Forelimb muscle (tissue), 1 donor: ENCODE data around the gene KCNIP4. TPM values are rescaled to one million over a fixed set of nuclear protein-coding genes. Genes with fewer than 3 reads are reported as not detected.

Experiments used
- DNase-seq: peaks from one replicate; pipeline ENCODE4 v3.0.0-alpha.2; 2013; ENCODE audit warnings: low read depth
- polyA plus RNA-seq: library from polyadenylated mRNA; unstranded; fragments of 120-200 nt; gene quantifications from one replicate; pipeline ENCODE4 v1.2.1, GENCODE V29; 2013; ENCODE audit not compliant: insufficient read length

Gene KCNIP4
- polyA plus RNA-seq, 1 donor: 0.97 TPM

DNA sequence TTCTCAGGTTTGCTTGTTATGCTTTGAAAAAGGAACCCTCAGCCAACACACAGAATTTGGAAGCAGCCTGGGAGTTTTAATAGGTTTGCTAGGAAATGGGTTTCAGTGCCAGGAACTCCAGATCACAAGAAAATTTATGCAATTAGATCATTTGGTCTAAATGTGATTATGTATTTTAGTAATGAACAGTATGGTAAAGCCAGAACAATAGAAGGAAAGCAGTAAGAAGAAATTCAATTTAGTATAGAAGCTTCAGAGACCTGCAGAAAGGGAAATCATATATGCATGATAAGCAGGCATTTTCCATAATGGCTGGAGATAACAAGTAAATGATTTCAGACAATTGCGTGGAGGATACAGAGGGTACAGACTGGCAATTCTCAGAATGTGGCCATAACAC, 184.7 kb downstream of the KCNIP4 start:
- DNase-seq: no peak

- DNase-seq: peak; percentile 1
Observed at GRCh38 chr4:21757248-21757647, 191.3 kb downstream of the KCNIP4 start.

- no peak for DNase-seq
Observed at GRCh38 chr4:21753084-21753760, 195.3 kb downstream of the KCNIP4 start.

DNA sequence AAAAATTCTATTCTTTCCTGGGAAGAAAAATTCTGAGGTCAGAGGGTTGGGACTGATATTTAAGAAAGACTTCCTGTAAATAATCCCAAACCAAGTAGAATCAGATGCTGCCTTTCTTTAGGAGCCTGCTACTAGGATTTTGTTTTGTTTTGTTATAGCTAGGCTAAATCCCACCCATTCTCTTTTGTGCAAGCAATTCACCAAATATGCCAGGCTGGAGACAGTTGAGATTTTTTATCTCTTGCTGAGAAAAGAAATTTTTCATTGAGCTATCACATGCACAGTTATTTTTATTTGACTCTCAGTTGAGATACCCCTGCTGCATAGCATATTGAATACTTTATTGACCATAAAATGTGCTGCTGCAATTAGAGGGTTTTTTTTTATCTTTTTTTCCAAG, 196.0 kb downstream of the KCNIP4 start:
- DNase-seq: no peak

GRCh38 chr4:21749924-21750323, 198.6 kb downstream of the KCNIP4 start:
- DNase-seq: no peak

DNA sequence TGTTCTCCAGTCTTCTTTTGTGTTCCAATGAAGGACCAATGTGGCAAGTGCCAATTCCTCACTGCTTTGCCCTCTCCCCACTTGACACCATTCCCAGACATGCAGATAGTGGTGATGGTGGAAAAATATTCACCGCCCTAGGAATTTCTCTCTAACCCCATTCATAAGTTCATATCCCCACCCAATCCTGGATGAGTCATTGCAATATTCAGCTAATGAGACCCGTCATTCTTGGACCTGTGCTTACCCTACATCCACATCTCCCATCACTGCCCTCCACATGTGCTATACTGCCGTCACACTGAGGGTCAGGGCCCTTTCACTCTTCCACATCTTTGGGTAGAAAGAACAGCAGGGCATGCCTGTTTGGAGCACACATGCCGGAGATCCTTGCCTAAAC, 199.2 kb downstream of the KCNIP4 start:
- no peak for DNase-seq

DNA sequence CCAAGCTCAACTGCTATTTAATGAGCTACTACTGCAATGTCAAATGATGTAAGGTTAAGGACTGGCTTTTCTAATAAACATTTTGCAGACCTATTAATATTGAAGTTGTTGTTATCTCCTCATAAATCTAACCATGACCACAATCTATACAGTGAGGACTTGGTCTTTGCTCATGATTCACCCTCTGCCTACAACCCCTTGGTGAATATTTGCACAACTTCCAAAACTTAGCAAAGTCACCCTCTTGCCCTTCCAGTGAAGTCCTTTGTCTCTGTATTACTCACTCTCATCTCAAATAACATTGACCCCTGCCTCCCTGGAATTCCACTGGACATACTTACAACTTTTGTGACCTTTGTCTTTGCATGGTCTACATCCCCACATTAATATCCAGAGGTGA, 204.5 kb downstream of the KCNIP4 start:
- DNase-seq: no peak

DNA sequence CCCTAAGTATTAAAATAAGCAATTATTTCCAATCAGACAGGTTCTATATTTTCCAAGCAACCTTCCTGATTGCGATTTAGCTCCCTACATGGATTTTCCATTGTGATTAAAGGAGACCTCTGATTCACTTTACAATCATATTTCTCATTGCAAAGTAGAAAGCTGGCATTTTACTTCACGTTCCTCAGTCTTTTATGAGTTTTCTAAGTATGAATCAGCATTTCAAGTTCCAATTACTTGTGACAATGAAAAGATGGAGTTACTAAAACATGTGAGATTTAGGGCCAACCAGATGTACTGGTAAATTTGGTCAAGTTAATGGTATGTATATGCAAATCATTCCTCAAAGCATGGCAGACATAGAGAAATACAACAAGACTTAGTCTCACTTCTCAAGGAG, 206.2 kb downstream of the KCNIP4 start:
- DNase-seq: no peak

- DNase-seq: no peak
Observed at GRCh38 chr4:21738821-21739220, 209.8 kb downstream of the KCNIP4 start.

- DNase-seq: no peak
Observed at GRCh38 chr4:21735866-21736265, 212.7 kb downstream of the KCNIP4 start.

GRCh38 chr4:21733894-21734630, 214.5 kb downstream of the KCNIP4 start:
- no peak for DNase-seq

- no peak for DNase-seq
Observed at GRCh38 chr4:21728304-21728703, 220.3 kb downstream of the KCNIP4 start.

DNA sequence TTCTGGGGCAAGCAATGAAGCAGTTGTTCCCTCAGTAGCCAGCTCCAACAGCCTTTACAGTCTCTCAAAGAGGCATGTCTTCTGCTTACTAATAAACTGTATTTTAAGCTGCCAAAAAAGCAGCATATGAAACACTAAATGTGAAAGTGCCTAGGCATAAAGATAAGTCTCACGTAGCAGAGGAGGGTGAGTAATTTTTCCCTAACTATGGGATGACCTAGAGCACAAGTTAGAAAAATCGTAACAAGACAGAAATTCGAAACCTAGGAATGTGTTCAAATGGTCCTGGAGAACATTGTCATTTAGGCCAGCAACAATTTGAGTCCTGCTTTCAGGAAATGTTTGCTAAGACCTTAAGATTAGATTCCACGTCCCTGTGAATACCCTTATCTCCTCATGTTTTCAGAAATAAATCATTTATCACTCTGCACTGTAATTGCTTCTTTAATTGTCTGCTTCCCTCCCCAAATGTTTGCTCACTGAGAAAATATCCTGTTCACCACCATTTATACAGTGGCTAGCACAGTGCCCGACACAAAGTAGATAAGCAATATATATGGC, 222.2 kb downstream of the KCNIP4 start:
- DNase-seq: no peak

GRCh38 chr4:21722157-21722839, 226.3 kb downstream of the KCNIP4 start:
- DNase-seq: no peak

- DNase-seq: no peak
Observed at GRCh38 chr4:21716531-21716930, 232.0 kb downstream of the KCNIP4 start.

DNA sequence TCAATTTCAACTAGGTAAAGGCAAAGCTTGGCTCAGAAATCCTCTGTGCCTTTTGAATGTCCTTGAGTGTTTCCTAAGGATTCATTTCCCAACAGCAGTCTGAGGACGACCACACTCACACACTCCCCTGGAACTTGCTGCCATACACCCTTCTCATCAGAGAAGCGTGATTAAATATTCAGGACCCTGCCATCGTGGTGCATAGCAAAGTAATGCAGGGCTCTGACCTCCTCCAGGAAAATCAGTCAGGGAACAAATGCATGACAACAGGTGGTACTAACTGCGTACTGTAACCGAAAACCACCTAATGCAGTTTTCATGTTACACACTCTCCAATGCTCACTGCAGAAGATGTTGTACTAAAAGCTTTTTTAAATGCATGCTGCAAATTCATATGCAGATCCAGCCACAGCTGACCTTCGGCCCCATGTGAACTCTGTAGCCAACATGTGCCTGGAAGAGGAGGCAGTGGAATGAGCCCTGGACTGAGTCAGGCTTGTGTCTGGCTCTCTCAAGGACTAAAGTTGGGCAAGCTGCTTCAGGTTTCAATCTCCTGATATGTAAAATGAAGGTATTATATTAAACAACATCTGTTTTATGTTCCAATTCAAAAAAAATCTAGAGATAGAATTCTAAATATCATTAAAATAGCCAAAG, 238.3 kb downstream of the KCNIP4 start:
- DNase-seq: no peak

GRCh38 chr4:21709761-21710160, 238.8 kb downstream of the KCNIP4 start:
- DNase-seq: no peak

DNA sequence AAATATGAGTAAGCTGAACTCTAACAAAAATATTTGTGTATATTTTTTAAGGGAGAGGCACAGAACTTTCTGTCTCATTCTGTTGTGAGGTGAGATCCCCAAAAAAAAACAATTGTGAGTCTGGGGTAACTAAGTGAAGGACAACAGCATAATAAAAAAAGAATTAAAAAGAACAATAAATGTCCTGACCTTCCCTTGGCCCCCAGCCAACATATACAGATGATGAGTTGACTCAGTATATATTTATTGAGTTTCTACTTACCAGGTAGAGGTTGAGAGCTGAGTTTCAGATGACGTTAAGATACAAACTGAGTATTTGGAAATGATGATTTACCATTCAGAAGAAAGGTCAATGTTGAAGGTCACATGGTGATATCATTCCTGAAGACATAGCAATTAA, 239.5 kb downstream of the KCNIP4 start:
- DNase-seq: no peak

DNA sequence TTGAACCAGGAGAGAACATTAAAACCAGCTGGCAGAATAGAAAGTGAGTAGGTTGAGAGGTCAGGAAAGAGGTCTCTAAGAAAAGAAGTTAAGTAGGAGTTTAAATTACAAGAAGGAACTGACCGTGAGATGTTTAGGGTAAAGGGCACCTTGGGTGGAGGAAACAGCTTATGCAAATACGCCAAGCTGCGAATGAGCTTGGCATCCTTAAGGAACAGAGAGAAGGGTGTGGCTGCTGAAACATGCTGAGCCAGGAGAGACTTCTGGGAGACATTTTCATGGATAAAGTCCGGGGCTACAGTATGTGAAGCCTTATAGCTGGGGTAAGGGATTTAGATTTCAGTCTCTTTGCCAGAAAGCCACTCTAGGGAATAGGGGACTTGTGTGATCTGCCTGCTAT, 249.1 kb downstream of the KCNIP4 start:
- DNase-seq: no peak

- DNase-seq: no peak
Observed at GRCh38 chr4:21697583-21697982, 251.0 kb downstream of the KCNIP4 start.

GRCh38 chr4:21695141-21695540, 253.4 kb downstream of the KCNIP4 start:
- no peak for DNase-seq

DNA sequence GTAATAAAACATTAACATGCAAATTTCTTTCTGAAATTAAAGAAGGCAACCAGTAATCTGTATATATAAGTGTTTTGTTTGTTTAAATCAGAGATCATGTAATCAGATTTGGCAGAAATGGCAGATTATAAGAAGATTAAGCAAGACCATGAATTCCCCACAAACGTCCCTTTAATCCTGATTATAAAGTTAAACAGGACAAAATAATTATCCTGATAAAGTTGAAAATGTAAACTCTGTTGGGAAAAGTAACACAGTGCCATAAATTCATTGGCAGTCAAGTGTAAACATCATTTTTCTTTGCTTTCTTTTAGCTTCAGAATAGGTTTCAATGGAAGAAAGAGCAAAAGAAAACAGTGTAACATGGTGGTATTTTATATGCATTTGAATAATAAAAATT, 256.3 kb downstream of the KCNIP4 start:
- no peak for DNase-seq
